Measurements from ENCODE around the gene MEGF11. TPM values are rescaled to one million over a fixed set of nuclear protein-coding genes. Genes with fewer than 3 reads are reported as not detected.

Gene MEGF11
- total RNA-seq, 4 donors from 2014 or later, result 2.4 to 8.5 (median 4.3) TPM

DNA sequence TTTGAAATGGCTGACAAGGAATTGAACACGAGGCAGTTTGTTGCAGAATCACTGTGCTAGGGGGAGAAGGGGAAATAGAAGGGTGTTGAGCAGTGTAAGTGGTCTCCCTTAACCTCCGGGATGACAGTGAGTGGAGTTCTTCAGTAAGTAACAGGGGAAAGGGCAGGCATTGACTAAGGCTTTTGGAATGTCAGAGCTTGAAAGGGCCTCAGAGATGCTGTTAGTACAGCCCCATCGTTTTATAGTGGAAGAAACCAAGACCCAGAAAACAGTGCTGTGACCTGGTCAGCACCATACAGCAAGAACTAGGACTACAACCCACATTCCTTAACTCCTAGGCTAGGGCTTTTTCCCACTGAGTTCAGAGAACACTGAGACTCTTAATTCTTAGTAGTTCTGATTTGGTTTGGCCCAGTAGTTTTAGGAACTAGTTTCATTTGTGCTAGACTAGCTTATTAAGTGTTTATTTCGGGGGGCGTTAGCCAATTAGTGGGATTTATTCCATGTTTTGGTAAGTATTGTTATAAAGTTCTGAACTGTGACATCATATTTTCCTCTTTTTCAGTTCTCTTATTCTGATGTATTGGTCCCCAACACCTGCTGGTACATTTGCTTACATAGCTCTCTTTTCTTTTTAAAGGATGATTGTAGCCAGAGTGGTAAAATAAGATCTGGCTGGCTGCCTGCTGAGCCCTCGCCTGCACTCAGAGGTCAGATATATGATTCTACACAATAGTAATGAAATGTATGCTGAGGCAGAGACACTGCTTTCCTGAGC, 350.1 kb downstream of the MEGF11 start:
- Histone ChIP-seq H3K27ac (no peak overlapping the region), H3K4me1 (peaks cover 42% of the 10 kb centered on the region), H3K36me3 (peaks cover 35% of the 10 kb centered on the region), H3K4me3 (no peak overlapping the region), H3K9me3 (no peaks in the 10 kb centered on the region), H3K27me3 (no peaks in the 10 kb centered on the region)
- 87% methylated on average over 6 of the region's 6 CpGs for WGBS
- no peak for DNase-seq (ENCODE audit: low spot score in 2 of 2)
- TF ChIP-seq EP300 (IDR thresholded peaks at IDR 0.05) (no peak), POLR2A (IDR thresholded peaks at IDR 0.05) (no peak)

DNA sequence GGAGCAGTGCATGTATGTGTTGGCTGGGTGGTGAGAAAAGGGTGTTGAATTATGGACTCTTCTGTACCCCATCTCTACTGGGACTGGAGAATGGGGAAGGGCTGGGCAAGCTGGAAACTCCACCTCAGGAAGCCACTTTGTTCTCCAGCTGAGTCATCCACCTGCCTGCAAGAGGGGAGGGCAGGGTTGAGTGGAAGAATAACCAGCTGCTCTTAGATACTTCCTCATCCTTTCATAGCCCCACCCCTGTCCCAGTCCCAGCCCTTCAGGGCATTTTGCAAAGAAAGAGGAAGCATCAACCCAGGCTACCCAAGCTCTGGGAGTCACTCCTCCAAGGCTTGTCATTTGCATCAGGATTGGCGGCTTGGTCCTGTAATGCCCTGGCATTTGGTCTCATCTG, 351.2 kb downstream of the MEGF11 start:
- Histone ChIP-seq H3K27ac (no peak overlapping the region), H3K9me3 (no peaks in the 10 kb centered on the region), H3K4me3 (no peak overlapping the region), H3K4me1 (peaks cover 42% of the 10 kb centered on the region), H3K36me3 (peaks cover 35% of the 10 kb centered on the region), H3K27me3 (no peaks in the 10 kb centered on the region)
- DNase-seq (ENCODE audit: low spot score in 2 of 2), result peak in 1 of 2 donors; percentile 76
- 20% methylated on average over 1 of the region's 1 CpG for WGBS
- peak in 1 of 3 donors; percentile 4 for TF ChIP-seq POLR2AphosphoS5 (IDR thresholded peaks at IDR 0.05)
- TF ChIP-seq, protein P1, sequence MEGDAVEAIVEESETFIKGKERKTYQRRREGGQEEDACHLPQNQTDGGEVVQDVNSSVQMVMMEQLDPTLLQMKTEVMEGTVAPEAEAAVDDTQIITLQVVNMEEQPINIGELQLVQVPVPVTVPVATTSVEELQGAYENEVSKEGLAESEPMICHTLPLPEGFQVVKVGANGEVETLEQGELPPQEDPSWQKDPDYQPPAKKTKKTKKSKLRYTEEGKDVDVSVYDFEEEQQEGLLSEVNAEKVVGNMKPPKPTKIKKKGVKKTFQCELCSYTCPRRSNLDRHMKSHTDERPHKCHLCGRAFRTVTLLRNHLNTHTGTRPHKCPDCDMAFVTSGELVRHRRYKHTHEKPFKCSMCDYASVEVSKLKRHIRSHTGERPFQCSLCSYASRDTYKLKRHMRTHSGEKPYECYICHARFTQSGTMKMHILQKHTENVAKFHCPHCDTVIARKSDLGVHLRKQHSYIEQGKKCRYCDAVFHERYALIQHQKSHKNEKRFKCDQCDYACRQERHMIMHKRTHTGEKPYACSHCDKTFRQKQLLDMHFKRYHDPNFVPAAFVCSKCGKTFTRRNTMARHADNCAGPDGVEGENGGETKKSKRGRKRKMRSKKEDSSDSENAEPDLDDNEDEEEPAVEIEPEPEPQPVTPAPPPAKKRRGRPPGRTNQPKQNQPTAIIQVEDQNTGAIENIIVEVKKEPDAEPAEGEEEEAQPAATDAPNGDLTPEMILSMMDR (IDR thresholded peaks at IDR 0.05), result no peak

DNA sequence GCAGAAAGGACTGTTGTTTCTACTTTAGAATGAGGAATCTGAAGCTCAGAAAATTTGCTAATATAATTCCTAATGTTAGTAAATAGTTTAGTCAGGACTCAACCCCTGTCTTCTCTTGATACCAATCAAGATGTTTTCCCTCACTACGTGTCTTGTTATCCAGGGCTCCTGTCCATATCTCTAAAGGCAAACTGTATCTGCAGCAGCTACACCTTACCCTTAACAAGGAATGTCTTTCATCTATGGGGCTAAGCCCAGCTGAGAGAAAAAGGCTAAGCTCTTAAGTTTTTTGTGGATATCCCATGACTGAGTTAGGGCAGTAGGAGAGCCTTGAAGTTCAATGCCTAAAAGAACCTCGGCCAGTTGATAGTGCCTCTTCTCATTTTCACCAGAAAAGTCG, 351.7 kb downstream of the MEGF11 start:
- WGBS, result 86% methylated on average over 3 of the region's 3 CpGs
- Histone ChIP-seq H3K27me3 (no peaks in the 10 kb centered on the region), H3K36me3 (peaks cover 31% of the 10 kb centered on the region), H3K9me3 (no peaks in the 10 kb centered on the region), H3K27ac (peak overlapping the region; percentile 2), H3K4me1 (peaks cover 38% of the 10 kb centered on the region), H3K4me3 (no peak overlapping the region)
- no peak for DNase-seq (ENCODE audit: low spot score in 2 of 2)
- TF ChIP-seq, protein P1 (IDR thresholded peaks at IDR 0.05), result no peak
- TF ChIP-seq POLR2A (IDR thresholded peaks at IDR 0.05) (no peak), POLR2AphosphoS5 (IDR thresholded peaks at IDR 0.05) (no peak), EP300 (IDR thresholded peaks at IDR 0.05) (no peak)

DNA sequence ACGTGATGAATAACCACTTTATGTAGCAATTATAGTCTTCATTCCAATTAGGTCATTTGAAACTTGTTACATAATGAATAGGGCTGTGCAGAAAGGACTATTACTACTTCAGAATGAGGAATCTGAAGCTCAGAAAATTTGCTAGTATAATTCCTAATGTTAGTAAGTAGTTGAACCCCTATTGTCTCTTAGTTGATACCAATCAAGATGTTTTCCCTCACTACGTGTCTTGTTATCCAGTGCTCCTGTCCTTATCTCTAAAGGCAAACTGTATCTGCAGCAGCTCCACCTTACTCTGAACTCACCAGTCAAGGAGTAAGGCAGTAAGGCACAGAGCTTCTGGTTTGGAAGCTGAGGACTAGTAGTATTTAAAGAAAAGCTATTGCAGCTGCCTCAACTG, 352.2 kb downstream of the MEGF11 start:
- 54% methylated on average over 2 of the region's 2 CpGs for WGBS
- Histone ChIP-seq H3K4me3 (no peak overlapping the region), H3K27ac (no peak overlapping the region), H3K9me3 (no peaks in the 10 kb centered on the region), H3K27me3 (no peaks in the 10 kb centered on the region), H3K4me1 (peaks cover 34% of the 10 kb centered on the region), H3K36me3 (peaks cover 33% of the 10 kb centered on the region)
- no peak for TF ChIP-seq EP300 (IDR thresholded peaks at IDR 0.05)
- TF ChIP-seq POLR2AphosphoS5 (IDR thresholded peaks at IDR 0.05), result no peak
- TF ChIP-seq, protein P1 (IDR thresholded peaks at IDR 0.05), result no peak
- no peak for TF ChIP-seq POLR2A (IDR thresholded peaks at IDR 0.05)
- no peak for DNase-seq (ENCODE audit: low spot score in 2 of 2)

DNA sequence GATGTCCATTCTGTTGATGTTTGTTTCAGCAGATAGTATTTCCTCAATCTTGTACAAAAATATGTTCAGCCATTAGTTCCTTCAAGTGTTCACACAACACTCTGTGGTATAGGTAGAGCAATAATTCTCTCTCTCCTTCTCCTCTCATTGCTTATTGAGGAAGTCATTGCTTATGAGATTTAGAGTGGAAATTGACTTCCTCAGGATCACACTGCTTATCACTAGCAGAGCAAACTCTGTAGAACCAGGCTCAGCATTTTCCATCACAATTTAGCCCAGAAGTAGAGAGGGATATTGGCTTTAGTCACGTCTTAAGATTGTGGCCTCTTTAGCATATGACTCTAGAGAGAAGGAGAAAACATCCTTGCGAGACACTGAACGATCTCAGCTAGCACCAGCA, 353.1 kb downstream of the MEGF11 start:
- Histone ChIP-seq H3K4me1 (peaks cover 26% of the 10 kb centered on the region), H3K9me3 (no peaks in the 10 kb centered on the region), H3K27me3 (no peaks in the 10 kb centered on the region), H3K27ac (no peak overlapping the region), H3K36me3 (peaks cover 33% of the 10 kb centered on the region), H3K4me3 (no peak overlapping the region)
- no peak for DNase-seq (ENCODE audit: low spot score in 2 of 2)
- no peak for TF ChIP-seq EP300 (IDR thresholded peaks at IDR 0.05)
- no peak for TF ChIP-seq POLR2A (IDR thresholded peaks at IDR 0.05)
- TF ChIP-seq POLR2AphosphoS5 (IDR thresholded peaks at IDR 0.05), result no peak
- TF ChIP-seq, protein P1 (IDR thresholded peaks at IDR 0.05), result no peak
- 94% methylated on average over 3 of the region's 3 CpGs for WGBS
